Testis (tissue), 3 donors: ENCODE data around the gene MRPL24. TPM values are rescaled to one million over a fixed set of nuclear protein-coding genes. Genes with fewer than 3 reads are reported as not detected.
A peak's percentile ranks its signal among the peaks of the same experiment; 100 is the strongest.

Experiments
- DNase-seq: peaks from one replicate; pipeline ENCODE4 v3.0.0-alpha.2; 2019
- H3K27ac ChIP-seq, 2 donors: fragments of 200-600 bp; sonication (generic); one replicate each; pipeline ENCODE4 v1.5.1; 2019
- H3K27me3 ChIP-seq: fragments of 200-600 bp; sonication (generic); one replicate; pipeline ENCODE4 v1.5.1; 2019
- H3K36me3 ChIP-seq: fragments of 200-600 bp; sonication (generic); one replicate; pipeline ENCODE4 v1.5.1; 2017; ENCODE audit warnings: low read depth; ENCODE audit errors: missing control alignments
- H3K4me1 ChIP-seq: fragments of 200-600 bp; sonication (generic); one replicate; pipeline ENCODE4 v1.5.1; 2019
- H3K4me3 ChIP-seq, 2 donors: fragments of 200-600 bp; sonication (generic); one replicate each; pipeline ENCODE4 v1.5.1; 2017 to 2019
- H3K9me3 ChIP-seq: fragments of 200-600 bp; sonication (generic); one replicate; pipeline ENCODE4 v1.5.1; 2017
- POLR2A ChIP-seq: fragments of 450-650 bp; IDR thresholded peaks from one replicate; pipeline ENCODE4 v1.6.1; 2017; ENCODE audit warnings: antibody characterized with exemption, mild to moderate bottlenecking, moderate library complexity
- whole genome bisulfite sequencing, 2 donors: methylation state at CpG; one replicate each; pipeline ENCODE4 v1.1.5; 2018; 5-methylcytosine and 5-hydroxymethylcytosine counted together
- intact Hi-C: fragments of 100-400 bp; cut with DNase I; formaldehyde crosslinking; loops from one replicate; pipeline ENCODE4 v1.15.1; 2023; ENCODE audit warnings: low total_unique reads
- polyA plus RNA-seq: library from polyadenylated mRNA; stranded (reverse); fragments of 350-450 nt; fragmentation: Illumina TruSeq; extraction: RNeasy Lipid Tissue Mini Kit (QIAGEN cat#74804); gene quantifications from one replicate; pipeline ENCODE4 v1.2.3, GENCODE V29; 2014; ENCODE audit warnings: low read depth, low replicate concordance; ENCODE audit not compliant: insufficient read depth
- total RNA-seq, 2 donors: library from RNA; depleted of rRNA; stranded (reverse); fragments of >200 nt; gene quantifications; one replicate each; pipeline ENCODE4 v1.2.3, GENCODE V29; 2016
- TF ChIP-seq, protein P1 (sequence below), 3 experiments: fragments of 450-650 bp in 2 of 3; fragments of 200-600 bp in 1 of 3; sonication (generic) in 1 of 3; IDR thresholded peaks; one replicate each; pipeline ENCODE4 v1.5.1; 2016 to 2019; ENCODE audit warnings: antibody characterized with exemption in 3 of 3, mild to moderate bottlenecking in 2 of 3, moderate library complexity in 1 of 3

MRPL24 gene
- total and polyA plus RNA-seq, 3 donors from 2014 or later: 36.6 to 101 (median 51.7) TPM

DNA sequence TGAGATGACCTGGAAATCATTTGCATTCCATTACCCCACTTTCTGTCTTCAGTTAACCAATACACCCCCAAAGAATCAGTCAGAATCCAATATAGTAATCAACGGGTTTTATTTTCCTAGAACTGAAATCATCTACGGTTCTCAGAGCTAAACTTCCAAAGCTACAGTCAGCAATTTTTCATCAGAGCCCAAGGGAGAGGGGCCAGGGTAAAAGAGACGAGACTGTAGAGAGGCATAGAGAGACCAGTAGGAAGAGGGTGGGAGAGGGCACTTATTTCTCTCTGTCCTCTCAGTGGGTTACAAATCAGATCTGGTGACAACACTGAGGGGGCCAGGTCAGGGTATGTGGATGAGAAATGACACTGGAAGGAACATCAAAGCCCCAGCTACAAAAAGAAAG is 1.1 kb upstream of the MRPL24 start:
- intact Hi-C loops: no loop called here
- peak overlapping the region in 1 of 2 donors; percentile 81 for H3K27ac ChIP-seq
- peaks cover 24% of the 10 kb centered on the region for H3K4me1 ChIP-seq
- peak overlapping the region in 1 of 2 donors; percentile 89 for H3K4me3 ChIP-seq
- no peaks in the 10 kb centered on the region for H3K36me3 ChIP-seq
- no peaks in the 10 kb centered on the region for H3K9me3 ChIP-seq
- WGBS, 2 donors: 69 to 74% methylated on average over 3 of the region's 3 CpGs
- TF ChIP-seq POLR2A: no peak
- TF ChIP-seq, protein P1, sequence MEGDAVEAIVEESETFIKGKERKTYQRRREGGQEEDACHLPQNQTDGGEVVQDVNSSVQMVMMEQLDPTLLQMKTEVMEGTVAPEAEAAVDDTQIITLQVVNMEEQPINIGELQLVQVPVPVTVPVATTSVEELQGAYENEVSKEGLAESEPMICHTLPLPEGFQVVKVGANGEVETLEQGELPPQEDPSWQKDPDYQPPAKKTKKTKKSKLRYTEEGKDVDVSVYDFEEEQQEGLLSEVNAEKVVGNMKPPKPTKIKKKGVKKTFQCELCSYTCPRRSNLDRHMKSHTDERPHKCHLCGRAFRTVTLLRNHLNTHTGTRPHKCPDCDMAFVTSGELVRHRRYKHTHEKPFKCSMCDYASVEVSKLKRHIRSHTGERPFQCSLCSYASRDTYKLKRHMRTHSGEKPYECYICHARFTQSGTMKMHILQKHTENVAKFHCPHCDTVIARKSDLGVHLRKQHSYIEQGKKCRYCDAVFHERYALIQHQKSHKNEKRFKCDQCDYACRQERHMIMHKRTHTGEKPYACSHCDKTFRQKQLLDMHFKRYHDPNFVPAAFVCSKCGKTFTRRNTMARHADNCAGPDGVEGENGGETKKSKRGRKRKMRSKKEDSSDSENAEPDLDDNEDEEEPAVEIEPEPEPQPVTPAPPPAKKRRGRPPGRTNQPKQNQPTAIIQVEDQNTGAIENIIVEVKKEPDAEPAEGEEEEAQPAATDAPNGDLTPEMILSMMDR (IDR thresholded peaks at IDR 0.05): no peak
- no peaks in the 10 kb centered on the region for H3K27me3 ChIP-seq
- DNase-seq: no peak

DNA sequence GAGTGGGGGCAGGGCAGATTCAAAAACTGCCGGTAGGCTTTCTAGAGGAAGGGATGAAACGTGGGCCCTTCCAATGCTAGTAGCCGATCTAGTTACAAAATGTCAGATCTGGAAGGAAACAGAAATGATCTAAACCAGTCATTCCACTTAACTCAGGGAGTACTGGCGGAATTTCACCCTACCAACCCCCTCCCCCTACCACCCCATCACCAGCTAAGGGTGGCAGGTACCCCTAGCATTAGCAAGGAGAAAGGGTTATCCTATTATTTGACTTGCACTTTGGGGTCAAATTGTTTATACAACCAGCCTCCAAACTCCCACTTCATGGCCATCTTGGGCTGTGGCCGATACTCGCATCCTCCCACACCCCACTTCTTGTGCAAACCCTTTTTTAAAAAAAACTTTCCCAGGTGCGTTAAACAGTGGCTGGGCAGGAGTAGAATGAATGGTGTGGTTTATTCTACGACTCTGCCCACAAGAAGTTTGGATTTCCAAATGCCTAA is 644 bp upstream of the MRPL24 start:
- no peaks in the 10 kb centered on the region for H3K27me3 ChIP-seq
- no peak for DNase-seq
- TF ChIP-seq, protein P1 (IDR thresholded peaks at IDR 0.05): no peak
- no peak for TF ChIP-seq POLR2A
- H3K36me3 ChIP-seq: no peaks in the 10 kb centered on the region
- peak overlapping the region in 1 of 2 donors; percentile 89 for H3K4me3 ChIP-seq
- H3K4me1 ChIP-seq: peaks cover 21% of the 10 kb centered on the region
- peak overlapping the region; percentile 81 to 88 for H3K27ac ChIP-seq
- WGBS, 2 donors: 41 to 44% methylated on average over 8 of the region's 8 CpGs
- intact Hi-C loops: no loop called here
- H3K9me3 ChIP-seq: no peaks in the 10 kb centered on the region

DNA sequence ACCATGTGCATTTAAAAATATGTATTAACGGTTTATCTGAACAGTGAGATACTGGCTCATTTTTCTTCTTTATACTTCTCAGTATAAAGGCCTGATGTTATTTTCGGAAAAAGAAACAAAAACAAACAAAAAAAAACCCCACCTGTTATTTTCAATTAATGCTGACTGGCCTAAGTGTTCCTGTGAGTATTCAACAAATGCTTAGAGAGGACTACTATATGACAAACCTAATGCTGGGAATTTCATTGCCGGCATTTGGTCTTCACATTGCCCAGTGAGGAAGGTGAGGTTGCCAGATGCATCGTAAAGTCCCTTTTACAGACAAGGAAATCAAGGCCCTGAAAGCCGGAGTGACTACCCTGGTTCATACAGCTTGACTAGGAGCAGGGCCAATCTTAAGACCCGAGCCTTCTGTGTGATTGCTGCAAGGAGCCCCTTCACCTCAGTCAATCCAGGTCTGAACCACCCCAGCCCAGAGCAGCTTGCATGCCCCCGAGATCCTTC is 599 bp downstream of the MRPL24 start:
- TF ChIP-seq POLR2A: no peak
- TF ChIP-seq, protein P1 (IDR thresholded peaks at IDR 0.05): no peak
- WGBS, 2 donors: 8% methylated on average over 7 of the region's 7 CpGs
- DNase-seq: no peak
- Histone ChIP-seq H3K27ac (peak overlapping the region; percentile 32 to 37), H3K4me1 (peaks cover 10% of the 10 kb centered on the region), H3K27me3 (no peaks in the 10 kb centered on the region), H3K36me3 (no peaks in the 10 kb centered on the region), H3K4me3 (peak overlapping the region; percentile 55 to 89), H3K9me3 (no peaks in the 10 kb centered on the region)
- intact Hi-C loops: no loop called here

DNA sequence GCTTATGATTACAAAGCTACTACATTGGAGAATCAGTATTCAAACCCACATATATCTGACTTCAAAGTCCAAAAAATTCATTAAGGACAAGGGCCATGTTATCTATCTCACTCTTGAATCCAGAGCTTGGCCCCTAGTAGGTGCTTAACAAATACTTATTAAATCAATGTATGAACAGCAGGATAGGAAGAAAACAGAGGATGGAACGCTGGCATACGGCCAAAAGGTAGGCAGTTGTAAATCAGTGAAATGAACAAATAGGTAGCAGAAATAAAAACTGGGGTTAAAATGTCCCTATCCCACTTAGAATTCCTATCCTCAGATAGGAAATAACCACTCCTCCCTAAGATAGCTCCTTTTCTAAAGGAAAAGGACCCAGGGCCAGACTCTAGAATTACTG is 2.0 kb downstream of the MRPL24 start:
- no peaks in the 10 kb centered on the region for H3K9me3 ChIP-seq
- TF ChIP-seq POLR2A: no peak
- DNase-seq: no peak
- H3K4me1 ChIP-seq: peaks cover 10% of the 10 kb centered on the region
- H3K27ac ChIP-seq: no peak overlapping the region
- intact Hi-C loops: no loop called here
- no peak overlapping the region for H3K4me3 ChIP-seq
- WGBS, 2 donors: 83 to 85% methylated on average over 2 of the region's 2 CpGs
- H3K36me3 ChIP-seq: no peaks in the 10 kb centered on the region
- H3K27me3 ChIP-seq: no peaks in the 10 kb centered on the region

DNA sequence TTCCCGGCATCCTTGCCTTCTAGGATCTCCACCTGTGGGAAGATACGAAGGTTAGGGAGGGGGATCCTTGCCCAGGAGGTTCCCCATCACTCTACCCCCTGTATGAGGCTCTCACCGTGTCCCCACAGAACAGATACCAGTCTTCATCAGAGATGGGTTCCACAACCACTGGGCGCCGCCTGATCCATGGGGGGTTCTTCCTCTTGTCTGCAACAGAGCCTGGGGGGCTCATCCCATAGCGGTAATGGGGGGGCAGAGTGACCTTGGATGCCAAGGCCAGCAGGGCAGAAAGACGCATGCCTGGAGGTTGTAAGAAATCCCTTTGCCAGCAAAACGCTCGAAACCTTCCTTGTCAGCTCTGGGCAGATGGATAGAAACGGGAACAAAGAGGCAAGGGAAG is 2.5 kb downstream of the MRPL24 start:
- H3K27me3 ChIP-seq: no peaks in the 10 kb centered on the region
- DNase-seq: no peak
- H3K9me3 ChIP-seq: no peaks in the 10 kb centered on the region
- H3K27ac ChIP-seq: no peak overlapping the region
- H3K36me3 ChIP-seq: no peaks in the 10 kb centered on the region
- peaks cover 10% of the 10 kb centered on the region for H3K4me1 ChIP-seq
- no peak overlapping the region for H3K4me3 ChIP-seq
- TF ChIP-seq, protein P1 (IDR thresholded peaks at IDR 0.05): no peak
- no peak for TF ChIP-seq POLR2A
- intact Hi-C loops: no loop called here
- WGBS, 2 donors: 74 to 84% methylated on average over 8 to 10 of the region's 10 CpGs
